K562 (cell line): ENCODE measurements around the gene MRPL16. TPM values are rescaled to one million over a fixed set of nuclear protein-coding genes. Genes with fewer than 3 reads are reported as not detected.

Experiments
- ARNT ChIP-seq, 2 experiments: fragments of 450-650 bp; IDR thresholded peaks; 2 replicates each; pipeline ENCODE4 v1.6.1; 2016; ENCODE audit warnings: mild to moderate bottlenecking in 1 of 2
- SMARCE1 ChIP-seq: fragments of 450-650 bp; IDR thresholded peaks from 2 replicates; pipeline ENCODE4 v1.7.1; 2016; ENCODE audit warnings: mild to moderate bottlenecking
- polyA plus RNA-seq, 8 experiments: library from polyadenylated mRNA; depleted of rRNA in 4 of 8; stranded (reverse) in 5 of 8; unstranded in 3 of 8; fragments of >200 nt; fragmentation: Nextera tagmentation in 2 of 8; fragmentation: Illumina TruSeq in 1 of 8; extraction: Ambion mirVana in 2 of 8; extraction: Trizol in 1 of 8; gene quantifications; 2 replicates each; pipeline versions ENCODE4 v1.2.1 to v1.2.3, GENCODE V29; 2011 to 2014; ENCODE audit warnings: inconsistent platforms in 1 of 8, missing spikeins in 1 of 8
- total RNA-seq, 7 experiments: library from RNA; depleted of rRNA in 6 of 7; stranded (reverse); fragments of >200 nt in 6 of 7; fragmentation: Illumina TruSeq in 2 of 7; extraction: Trizol in 2 of 7; gene quantifications; 2 replicates each; pipeline versions ENCODE4 v1.2.1 to v1.2.3, GENCODE V29; 2011 to 2021; ENCODE audit warnings: low replicate concordance in 1 of 7
- TF ChIP-seq, protein P1 (sequence below), 2 experiments: fragments of 450-650 bp; IDR thresholded peaks; 2 replicates each; pipeline ENCODE4 v1.6.1; 2016; ENCODE audit warnings: mild to moderate bottlenecking in 2 of 2, borderline replicate concordance in 1 of 2, low read depth in 1 of 2, moderate library complexity in 1 of 2
- TF ChIP-seq, protein P2 (sequence below): fragments of 150-350 bp; IDR thresholded peaks from 2 replicates; pipeline ENCODE4 v1.6.1; 2014; ENCODE audit warnings: low read depth, mild to moderate bottlenecking, low read length, borderline replicate concordance

Gene MRPL16
- total and polyA plus RNA-seq, 9 of the 15 experiments (the other 6 are each of a cell fraction or from before 2014, with no cell fraction given), result 63.3 to 209 (median 157) TPM

DNA sequence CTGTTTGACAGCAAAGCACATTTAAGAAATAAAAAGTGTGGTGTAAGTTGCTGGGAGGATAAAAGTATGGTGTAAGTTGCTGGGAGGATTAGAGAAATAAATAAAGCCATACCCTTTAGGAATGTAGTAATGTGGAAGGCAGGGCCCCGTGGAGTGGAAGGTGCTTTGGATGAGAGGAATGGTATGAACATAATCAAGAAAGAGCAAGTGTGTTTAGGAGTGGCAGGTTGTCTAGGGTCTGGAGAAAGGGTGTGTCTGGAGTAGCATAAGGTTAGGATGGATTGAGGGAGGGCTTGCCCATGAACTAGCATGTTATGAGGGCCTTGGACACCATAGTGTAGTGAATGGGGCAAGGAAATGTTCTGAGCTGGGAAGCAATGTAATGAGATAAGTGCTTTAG, 18.1 kb downstream of the MRPL16 start (continued):
- TF ChIP-seq, protein P1, sequence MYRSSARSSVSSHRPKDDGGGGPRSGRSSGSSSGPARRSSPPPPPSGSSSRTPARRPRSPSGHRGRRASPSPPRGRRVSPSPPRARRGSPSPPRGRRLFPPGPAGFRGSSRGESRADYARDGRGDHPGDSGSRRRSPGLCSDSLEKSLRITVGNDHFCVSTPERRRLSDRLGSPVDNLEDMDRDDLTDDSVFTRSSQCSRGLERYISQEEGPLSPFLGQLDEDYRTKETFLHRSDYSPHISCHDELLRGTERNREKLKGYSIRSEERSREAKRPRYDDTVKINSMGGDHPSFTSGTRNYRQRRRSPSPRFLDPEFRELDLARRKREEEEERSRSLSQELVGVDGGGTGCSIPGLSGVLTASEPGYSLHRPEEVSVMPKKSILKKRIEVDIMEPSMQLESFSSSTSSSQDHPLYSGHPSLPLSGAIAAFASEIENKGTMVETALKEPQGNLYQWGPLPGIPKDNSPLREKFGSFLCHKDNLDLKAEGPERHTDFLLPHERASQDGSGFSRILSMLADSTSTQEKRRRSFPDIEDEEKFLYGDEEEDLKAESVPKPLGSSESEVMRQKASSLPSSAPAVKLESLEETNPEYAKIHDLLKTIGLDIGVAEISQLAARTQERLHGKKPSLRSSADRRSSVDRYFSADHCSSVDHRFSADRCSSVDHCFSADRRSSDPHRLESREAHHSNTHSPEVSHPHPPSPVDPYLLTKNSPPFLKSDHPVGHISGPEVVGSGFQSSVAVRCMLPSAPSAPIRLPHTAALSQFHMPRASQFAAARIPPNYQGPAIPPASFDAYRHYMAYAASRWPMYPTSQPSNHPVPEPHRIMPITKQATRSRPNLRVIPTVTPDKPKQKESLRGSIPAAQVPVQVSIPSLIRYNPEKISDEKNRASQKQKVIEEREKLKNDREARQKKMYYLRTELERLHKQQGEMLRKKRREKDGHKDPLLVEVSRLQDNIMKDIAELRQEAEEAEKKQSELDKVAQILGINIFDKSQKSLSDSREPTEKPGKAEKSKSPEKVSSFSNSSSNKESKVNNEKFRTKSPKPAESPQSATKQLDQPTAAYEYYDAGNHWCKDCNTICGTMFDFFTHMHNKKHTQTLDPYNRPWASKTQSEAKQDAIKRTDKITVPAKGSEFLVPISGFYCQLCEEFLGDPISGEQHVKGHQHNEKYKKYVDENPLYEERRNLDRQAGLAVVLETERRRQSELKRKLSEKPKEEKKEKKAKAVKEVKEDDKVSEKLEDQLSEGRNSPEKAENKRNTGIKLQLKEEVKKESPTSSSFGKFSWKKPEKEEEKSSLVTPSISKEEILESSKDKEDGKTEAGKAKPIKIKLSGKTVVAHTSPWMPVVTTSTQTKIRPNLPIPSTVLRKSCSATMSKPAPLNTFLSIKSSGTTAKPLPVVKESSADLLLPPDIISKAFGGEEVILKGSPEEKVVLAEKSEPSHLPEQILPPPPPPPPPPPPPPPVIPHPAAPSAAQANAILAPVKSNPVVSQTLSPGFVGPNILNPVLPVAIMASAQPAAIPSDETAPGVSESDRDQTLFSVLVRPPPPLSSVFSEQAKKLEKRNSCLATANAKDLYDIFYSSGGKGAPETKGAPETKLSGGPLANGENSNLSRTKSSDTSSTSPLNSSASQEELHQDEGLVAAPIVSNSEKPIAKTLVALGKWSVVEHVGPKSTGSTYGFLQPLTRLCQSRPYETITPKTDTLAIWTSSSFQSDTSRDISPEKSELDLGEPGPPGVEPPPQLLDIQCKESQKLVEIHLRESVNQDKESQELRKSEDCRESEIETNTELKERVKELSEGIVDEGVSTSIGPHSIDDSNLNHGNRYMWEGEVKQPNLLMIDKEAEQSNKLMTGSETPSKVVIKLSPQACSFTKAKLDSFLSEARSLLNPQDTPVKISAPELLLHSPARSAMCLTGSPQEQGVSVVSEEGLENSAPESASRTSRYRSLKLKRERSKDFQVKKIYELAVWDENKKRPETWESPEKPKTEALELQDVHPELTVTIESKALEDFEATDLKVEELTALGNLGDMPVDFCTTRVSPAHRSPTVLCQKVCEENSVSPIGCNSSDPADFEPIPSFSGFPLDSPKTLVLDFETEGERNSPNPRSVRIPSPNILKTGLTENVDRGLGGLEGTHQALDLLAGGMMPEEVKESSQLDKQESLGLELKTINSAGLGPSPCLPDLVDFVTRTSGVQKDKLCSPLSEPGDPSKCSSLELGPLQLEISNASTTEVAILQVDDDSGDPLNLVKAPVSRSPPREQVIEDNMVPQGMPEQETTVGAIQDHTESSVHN (IDR thresholded peaks at IDR 0.05; ENCODE audit: borderline replicate concordance in 1 of 2, low read depth in 1 of 2), result no peak
- TF ChIP-seq, protein P2, sequence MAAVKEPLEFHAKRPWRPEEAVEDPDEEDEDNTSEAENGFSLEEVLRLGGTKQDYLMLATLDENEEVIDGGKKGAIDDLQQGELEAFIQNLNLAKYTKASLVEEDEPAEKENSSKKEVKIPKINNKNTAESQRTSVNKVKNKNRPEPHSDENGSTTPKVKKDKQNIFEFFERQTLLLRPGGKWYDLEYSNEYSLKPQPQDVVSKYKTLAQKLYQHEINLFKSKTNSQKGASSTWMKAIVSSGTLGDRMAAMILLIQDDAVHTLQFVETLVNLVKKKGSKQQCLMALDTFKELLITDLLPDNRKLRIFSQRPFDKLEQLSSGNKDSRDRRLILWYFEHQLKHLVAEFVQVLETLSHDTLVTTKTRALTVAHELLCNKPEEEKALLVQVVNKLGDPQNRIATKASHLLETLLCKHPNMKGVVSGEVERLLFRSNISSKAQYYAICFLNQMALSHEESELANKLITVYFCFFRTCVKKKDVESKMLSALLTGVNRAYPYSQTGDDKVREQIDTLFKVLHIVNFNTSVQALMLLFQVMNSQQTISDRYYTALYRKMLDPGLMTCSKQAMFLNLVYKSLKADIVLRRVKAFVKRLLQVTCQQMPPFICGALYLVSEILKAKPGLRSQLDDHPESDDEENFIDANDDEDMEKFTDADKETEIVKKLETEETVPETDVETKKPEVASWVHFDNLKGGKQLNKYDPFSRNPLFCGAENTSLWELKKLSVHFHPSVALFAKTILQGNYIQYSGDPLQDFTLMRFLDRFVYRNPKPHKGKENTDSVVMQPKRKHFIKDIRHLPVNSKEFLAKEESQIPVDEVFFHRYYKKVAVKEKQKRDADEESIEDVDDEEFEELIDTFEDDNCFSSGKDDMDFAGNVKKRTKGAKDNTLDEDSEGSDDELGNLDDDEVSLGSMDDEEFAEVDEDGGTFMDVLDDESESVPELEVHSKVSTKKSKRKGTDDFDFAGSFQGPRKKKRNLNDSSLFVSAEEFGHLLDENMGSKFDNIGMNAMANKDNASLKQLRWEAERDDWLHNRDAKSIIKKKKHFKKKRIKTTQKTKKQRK, result no peak
- TF ChIP-seq SMARCE1, result no peak
- TF ChIP-seq ARNT (IDR thresholded peaks at IDR 0.05), result no peak
